ENCODE results near the gene PLCH2.
"Not testable (repeated sequence)": the region's sequence is repeated elsewhere in the genome, so short reads cannot be mapped to it uniquely, and the experiment has no call there.

The PLCH2 gene

DNA sequence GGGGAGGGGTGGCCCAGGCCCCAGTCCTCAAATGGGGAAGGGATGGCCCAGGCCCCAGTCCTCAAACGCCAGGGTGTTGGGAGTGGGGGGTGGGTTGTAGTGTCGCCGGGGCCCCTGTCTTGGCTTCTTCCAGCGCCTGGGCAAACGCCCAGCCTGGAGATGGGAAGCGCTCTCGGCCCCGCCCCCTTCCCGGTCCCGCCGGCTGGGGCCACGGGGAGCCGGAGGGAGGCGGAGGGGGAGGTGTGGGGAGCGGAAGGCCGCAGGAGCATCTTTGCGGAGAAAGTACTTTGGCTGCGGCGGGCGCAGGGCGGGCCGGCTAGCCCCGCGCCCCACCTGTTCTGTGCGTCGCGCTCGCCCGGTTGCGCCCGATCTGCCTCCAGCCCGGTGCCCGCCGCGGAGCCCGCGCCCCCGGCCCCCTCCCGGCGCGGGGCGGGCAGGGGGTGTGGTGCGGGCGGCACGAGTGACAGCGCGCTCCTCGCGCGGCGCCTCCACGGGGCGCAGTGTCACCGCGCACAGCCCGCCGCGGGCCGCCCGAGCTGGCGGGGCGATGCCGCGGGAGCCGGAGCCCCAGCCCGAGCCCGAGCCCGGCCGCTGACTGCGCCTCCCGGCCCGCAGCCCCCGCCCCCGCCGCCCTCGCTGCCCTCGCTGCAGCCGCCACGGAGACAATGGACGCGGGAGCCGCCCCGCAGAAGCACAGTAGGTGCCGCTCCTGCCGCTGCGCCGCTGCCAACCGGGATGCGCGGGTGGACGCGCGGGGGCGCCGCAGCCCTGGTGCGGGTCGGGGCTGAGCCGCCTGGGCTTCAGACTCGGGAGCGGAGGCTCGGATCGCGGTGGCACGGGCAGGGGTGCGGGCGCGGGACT, 32.6 kb upstream of the PLCH2 start:
- DNase-seq, result peak in 2 of 5 experiments; percentile 9 to 39

DNA sequence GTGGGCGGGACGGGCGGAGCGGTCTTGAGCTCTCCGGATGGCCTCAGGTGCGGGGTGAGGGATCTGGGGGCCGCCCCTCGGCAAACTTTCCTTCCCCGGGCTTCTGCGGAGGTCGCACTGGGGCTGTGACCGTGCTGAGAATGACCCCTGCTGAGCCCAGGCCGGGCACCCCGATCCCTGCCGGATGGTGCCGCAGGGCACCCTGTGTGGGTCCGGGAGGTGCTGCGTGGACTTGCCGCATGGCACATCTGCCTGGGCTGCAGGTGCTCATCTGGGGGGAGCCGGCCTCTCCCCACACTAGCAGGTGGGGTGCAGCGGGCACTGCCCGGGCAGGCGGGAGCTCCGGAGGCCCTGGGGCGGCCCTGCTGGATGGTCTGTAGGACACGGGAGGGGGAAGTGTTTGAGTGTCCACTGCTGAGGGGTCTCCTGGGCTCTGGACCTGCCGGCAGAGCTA, 31.9 kb upstream of the PLCH2 start:
- DNase-seq, result no peak

DNA sequence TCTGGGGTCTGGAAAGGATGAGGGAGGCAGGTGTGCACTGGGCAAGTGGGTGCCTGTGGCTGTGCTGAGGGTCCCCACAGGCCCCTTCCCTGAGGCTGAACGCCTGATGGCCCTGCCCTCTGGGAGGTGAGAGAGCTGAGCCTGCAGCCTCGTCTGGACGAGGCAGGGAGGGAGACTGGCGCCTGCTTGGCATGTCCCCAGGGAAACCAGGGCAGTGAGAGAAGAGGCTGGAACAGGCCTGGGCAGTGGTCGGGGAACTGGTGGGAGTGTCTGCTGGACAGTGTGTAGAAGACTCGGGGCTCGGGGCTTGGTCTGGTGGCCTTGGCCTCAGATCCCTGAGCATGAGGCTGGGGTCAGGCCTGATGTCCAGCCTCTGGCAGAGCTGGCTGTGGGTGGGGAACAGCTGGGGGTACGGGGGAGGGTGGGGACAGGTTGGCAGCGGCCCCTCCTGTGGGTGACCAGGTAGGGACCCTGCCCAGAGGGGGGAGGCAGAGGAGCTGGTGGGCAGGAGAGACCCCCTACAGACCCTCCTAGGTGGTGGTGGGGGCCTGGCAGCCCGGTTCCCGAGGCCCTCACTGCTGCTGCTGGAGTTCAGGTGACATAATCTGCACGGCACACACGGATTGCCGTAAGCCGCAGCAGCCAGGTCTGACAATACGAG, 30.8 kb upstream of the PLCH2 start:
- no peak for DNase-seq

DNA sequence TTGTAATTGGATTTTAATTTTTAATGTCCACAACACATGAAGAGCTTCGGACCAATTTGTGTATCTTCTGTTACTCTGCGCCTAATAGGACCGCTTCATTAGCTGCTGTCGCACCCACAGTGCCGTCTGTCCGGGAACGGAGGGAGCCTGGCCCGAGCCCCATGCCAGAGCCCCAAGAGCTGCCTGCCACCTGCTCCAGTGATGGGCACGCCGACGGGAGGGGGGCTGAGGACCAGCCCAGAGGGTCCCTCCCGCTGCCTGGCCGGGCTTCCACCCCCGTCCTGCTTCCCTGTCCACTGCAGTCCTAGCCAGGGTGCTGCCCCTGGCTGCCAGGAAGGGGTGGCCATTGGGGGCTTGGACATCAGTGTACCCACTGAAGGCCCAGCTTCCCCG, 30.3 kb upstream of the PLCH2 start:
- no peak for DNase-seq

DNA sequence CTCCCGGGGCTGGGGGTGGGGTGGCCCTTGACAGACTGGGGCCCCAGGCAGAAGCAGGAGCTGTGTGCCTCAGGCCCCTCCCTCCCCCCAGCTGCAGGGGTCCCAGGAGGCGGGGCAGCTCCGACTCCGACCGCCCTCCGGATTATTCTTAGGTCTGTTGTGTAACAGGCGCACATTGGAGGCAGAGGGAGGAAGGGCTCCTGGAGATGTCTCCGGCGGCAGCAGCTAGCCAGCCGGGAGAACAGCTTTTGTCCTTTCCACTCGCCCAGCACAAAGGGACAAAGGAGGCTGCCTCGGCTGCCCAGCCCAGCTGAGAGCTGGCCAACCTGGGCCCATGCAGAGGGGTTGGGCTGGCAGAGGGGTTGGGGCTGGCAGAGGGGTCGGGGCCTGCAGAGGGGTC, 29.7 kb upstream of the PLCH2 start:
- DNase-seq, result no peak

DNA sequence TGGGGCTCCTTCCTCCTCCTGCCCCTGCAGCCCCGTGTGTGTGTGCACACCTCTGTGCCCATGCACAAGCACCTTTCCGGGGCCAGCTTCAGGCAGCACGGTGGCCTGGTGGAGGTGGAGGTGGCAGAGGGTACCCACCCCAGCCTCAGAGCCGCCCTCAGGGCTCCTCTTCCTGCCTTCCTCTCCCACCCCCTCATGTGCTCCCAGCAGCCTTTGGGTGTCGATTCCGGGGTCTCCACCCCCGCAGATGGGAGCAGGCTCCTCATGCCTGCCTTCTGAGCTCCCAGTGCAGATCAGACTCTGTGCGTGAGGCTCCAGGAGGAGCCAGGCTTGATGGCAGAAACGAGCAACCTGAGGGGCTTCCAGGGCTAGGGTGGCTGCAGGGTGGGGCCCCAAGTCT, 29.2 kb upstream of the PLCH2 start:
- DNase-seq, result no peak

DNA sequence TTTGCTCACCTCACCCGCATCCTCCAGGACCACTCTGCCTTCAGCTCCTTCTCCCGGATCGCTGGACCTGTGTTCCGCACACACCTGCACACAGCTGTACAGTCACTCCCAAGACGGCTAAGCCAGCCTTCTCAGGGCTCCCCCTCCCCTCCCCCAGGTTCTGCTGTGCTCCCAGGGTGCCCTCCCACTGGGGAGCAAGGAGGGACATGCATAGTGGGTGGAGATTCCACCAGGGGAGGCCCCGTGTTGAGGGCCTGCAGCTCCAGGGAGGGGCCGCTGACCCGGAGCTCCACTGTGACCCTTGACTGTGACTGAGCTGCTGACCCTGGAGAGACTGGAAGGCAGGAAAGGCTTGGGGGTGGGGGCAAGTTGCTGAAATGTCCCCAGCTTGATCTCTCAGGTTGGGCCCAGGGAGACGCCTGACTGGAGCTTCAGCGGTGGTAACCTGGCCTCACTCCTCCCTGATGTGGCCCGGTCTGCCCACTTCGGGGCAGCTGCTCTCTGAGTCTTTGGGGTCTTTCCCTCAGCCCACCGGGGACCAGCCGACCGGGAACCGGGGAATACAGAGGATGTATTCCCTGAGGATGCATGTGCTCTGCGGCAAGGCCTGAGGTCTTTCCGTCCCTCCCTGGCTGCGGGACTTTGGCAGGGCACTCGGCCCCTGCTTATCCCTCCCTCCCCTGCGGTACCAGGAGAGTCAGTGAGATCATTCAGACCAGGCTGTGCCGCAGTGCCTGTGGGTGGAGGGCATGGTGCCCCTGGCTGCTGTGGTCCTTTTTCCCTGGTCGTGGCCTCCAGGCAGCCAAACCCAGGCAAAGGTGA, 28.6 kb upstream of the PLCH2 start:
- no peak for DNase-seq

DNA sequence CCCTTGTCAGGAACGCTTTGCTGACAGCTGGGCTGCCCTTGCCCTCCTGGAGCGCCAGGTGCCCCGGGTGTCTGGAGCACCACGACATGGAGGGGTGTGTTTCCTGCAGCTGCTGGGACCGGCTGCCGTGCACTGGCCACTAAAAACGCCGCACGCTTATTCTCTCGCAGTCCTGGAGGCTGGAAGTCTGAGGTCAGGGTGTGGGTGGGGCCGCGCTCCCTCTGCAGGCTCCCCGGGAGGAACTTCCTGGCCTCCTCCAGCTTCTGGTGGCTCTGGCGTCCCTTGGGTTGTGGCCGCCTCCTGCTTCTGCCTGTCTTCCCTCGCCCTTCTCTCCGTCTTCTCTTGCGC, 28.0 kb upstream of the PLCH2 start:
- DNase-seq, result no peak

DNA sequence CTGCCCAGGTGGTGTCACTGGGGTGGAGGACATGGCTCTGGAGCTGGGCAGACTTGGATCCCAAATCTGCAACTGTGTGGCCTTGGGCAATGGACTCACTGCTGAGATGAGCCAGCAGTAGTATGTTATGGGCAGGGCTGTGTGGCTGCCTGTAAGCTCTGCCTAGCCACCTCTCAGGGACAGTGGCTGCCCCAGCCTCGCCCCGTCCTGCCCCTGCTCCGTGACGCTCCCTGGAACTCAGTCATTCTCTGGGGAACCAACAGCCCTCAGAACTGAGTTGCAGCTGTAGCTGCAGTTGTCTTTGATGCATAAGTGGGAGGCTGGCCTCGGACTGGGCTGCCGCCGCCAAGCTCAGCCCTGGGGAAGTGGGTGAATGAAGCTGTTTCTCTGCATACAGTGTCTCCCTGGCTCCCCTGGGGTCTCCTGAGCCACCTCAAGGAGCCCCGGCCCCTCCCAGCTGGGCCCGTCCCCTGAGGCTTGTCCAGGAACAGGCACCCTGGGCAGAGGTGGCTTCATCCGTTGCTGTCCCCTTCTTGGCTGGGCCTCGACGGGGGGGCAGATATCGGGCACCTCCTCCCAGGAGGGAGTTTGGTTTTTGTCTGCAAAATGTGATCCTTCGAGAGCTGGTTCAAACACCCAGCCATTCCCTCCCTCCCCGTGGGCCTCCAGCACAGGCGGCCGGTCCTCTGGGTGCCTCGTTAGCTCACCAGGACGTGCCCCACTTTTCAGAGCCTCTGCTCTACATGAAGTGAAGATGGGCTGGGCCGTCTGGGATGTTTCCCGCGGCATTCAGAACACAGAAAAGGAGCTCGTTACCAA, 26.2 kb upstream of the PLCH2 start:
- DNase-seq, result no peak

DNA sequence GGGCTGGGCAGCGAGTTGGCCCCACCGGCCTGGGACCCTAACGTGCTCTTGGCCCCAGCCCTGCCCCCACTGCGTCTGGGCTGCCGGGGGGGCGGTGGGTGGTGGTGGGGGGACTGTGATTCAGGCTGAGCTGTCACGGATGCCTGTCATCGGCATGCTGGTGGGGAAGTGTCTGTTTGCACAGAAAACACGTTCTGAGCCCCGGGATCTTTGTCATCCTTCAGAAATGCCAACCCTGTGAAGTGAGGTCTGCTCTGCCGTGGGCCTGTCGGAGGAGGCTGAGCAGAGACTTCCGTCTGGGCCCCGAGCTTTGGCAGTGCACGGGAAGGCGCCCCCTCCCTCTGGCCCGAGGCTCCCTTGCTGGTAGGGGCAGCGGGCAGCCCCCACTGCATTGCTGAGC, 24.3 kb upstream of the PLCH2 start:
- DNase-seq, result no peak

DNA sequence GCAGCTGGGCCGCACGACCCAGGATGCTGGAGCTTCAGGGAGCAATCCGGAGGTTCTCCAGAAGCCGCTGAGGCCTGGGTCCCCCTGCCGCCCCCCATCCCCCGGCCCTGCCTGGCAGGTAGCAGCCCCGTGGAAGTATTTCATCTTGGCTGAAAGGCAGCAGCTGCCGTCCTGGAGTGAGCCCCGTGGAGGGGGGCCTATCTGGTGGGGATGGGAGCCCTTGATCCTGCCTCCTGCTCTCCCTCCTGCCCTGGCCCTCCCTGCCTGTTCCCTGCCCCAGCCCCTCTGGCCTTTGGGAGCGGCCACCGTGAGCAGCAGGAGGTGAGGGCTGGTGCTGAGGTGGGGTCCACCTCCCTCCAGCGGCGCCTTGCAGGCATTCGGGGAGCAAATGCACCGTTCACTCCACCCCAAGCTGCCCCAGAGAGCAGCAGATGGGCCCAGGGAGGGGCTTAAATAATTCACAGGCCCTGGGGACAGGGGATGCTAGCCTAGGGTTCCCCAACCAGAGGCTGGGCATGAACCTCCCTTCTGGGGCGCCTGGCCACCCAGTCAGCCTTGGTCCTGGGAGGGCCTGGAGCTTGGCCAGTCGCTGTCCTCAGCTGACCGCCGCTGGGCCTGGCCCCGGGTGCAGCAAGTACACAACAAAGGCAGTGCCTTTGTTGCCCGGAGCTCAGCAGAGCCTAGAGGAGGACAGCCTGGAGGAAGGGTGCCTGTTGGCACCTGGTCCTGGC, 23.7 kb upstream of the PLCH2 start:
- DNase-seq, result no peak

DNA sequence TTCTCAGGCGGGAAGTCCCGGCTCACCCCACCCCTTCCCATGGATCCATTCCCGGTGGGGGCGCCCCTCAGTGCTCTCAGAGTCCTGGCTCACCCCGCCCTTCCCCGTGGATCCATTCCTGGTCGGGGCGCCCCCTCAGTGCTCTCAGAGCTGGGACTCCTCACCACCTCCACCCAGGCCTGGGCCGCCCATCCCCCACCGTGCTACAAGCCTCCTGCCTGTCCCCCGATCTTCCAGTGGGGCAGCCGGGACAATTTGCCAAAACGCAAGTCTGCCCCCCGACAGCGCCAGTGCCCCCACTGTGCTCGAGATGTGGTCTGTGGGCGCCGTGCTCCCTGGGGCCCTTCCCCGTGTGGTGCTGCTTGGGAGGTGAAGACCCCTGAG, 23.2 kb upstream of the PLCH2 start:
- no peak for DNase-seq

DNA sequence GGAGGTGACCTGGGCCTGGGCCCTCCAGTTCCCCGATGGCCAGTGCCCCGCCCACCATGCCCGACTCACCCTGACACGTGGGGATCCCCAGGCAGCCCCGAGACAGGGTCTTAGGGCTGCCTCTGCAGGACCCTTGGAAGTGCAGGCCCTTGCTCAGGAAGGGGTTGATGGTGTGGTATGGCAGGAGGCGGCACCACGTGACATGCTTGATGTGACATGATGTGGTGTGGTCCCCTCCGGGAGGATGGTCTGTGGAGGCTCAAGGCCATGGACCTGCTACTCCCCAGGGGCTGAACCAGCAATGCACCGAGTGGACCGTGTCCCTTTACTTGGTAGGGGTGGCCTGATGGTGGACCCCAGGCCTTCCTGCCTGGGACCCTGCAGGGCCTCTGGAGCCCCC, 21.9 kb upstream of the PLCH2 start:
- DNase-seq, result no peak

DNA sequence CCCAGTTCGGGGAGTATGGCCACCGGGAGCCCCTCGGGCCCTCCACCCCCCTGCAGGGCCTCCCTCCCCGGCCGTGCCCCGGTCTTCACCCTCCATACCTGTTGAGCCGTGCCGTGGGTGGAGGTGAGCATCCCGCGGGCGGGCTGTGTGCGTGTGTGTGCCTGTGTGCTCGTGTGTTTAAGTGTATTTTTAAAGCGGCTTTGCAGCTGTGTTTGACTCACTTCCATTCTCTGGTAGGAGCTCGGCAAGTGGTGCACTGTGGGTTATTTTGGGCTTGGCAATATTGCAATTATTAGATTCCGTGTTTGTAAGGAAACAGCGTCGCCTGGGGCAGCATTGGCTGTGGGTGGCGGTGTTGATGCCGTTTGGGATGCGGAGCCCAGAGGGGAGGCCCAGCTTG, 20.3 kb upstream of the PLCH2 start:
- DNase-seq, result no peak

DNA sequence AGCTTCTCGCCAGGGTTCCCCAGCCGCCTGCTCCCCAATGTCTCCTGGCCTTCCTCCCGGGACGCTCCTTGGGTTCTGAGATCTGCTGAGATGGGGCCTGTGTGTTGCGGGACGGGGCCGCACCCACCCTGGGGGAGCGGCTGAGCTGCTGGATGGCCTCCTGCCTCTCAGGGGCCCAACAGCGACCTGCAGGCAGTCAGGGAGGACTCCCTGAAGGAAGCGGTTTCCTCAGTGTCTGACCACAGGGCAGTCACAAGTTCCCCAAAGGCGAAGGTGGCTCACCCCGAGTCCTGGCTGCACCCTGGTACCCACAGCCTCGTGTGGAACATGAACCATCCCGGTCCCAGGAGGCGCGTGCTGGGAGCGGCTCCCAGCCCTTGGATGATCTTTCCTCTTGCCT, 18.6 kb upstream of the PLCH2 start:
- DNase-seq, result no peak

DNA sequence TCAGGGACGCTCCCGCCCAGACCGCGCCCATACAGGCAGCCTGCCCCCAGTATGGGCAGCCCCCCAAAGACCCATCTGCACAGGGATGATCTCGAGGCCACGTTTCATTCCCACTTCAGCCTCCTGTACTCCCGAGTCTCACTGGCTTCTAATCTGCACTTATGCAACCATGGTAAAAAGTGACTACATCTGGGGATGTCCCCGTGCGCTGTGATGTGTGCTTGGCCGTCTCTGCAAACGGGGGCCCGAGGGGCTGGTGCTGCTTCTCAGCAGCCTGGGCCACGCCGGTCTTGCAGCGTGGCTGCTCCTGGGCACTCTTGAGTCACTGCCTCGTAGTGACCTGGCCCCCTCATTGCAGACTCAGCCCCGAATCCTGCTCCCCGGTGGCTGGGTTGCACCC, 17.4 kb upstream of the PLCH2 start:
- DNase-seq, result no peak

DNA sequence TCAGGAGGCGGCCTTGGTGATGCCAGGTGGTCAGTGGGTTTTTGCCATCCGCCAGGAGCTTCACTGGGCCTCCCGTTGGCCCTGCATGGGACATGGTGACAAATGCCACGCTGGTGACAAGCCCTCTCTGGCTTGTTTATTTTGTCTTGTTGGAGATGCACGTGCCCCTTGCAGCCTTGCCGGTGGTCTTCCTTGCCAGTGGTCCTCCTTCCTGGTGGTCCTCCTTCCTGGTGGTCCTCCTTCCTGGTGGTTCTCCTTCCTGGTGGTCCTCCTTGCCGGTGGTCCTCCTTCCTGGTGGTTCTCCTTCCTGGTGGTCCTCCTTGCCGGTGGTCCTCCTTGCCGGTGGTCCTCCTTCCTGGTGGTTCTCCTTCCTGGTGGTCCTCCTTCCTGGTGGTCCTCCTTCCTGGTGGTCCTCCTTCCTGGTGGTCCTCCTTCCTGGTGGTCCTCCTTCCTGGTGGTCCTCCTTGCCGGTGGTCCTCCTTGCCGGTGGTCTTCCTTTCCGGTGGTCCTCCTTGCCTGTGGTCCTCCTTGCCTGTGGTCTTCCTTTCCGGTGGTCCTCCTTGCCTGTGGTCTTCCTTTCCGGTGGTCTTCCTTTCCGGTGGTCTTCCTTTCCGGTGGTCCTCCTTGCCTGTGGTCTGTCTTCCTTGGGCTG, 16.9 kb upstream of the PLCH2 start:
- not testable (repeated sequence) for DNase-seq

DNA sequence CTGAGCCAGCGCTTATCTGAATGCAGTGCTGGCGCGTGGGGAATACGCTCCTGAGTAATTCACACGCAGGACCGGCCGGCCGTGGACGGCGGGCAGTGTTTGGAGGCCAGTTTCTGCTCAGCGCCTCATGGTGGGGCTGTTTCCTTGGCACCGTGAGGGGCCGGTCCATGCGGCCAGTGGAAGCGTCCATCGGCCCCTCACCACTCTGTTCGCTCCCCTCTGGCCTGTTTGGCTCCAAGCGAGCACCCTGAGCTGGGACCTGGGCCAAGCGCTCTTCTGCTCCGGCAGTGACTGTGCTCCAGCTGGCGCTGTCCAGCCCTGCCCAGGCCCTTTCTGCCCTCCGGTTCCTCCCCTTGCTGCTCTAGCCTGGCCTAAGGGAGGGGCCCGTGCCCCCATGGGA, 16.3 kb upstream of the PLCH2 start:
- DNase-seq, result no peak

DNA sequence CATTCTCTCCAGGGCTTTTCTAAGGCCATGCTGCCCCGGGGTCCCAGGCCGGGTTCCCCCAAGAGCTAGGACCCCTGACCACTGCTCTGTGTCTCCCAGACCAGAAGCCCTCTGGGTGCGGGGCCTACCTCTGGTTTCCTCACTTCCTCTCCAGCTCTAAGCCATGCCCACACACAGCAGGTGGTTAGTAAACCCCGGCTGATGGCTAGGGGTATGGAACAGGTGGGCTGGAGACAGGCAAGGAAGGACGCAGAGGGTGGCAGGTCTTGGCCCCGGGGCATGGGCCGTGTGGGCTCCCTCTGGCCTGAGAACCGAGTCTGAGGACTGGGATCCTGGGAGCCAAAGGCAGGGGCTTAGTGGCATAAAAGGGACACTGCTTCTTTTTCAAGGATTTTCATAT, 15.9 kb upstream of the PLCH2 start:
- no peak for DNase-seq

DNA sequence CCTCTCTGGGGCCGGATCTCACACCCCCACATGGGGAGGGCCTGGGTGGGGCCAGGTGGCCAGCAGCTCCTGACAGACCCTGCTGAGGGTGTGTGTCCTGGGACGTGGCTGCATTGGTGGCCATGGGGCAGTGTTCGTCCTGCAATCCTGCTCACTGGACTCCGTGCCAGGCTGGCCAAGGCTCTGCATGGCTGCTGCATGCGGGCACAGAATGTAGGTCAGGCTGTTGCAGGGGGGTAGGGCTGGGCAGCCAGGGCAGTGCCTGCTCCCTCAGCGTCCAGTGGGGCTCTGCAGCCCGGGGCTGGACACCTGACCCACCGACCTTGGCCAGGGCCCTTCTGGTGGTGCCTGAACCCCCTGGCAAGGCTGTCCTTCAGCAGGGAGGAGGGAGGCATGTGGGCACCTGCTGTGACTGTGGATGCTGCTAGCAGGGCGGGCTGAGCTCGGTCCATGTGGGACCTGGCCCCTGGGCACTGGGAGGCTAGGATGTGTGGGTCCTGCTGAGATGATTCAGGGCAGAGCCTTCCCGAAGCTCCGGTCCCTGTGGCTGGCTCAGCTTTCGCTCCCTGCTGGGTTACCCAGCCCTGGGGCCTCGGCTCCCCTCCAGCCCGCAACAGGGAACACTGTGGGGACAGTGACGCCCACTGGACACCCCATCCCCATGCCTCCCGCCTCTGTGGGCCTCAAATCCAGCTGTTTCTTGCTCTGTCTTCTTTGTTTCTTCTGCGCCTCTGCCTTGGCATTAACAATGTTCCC, 14.9 kb upstream of the PLCH2 start:
- no peak for DNase-seq

DNA sequence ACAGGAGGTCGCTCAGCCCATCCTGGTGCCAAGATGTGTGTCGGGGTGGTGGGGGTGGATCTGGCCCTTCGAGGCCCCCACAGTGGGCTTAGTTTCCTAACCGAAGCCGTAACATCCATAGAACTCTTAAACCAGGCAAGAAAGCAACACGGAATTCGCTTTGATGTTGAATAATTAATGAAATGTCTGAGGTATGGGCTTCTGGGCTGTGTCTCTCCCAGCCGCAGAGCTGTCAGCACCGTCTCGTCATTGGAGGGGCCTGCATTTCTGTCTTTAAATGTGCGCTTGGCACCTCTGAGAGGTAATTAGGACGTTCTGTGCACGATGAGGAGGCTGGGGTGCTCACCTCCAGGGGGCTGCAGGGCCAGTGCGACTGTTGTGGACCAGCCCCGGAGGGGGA, 13.3 kb upstream of the PLCH2 start:
- no peak for DNase-seq
